ENCODE results near the gene FKBP14. TPM values are rescaled to one million over a fixed set of nuclear protein-coding genes. Genes with fewer than 3 reads are reported as not detected.
A peak's percentile ranks its signal among the peaks of the same experiment; 100 is the strongest.

The FKBP14 gene
- total and polyA plus RNA-seq, 2 experiments from 2014 or later: 8.1 to 29.6 TPM

GRCh38 chr7:29974286-29974685, 52.2 kb downstream of the FKBP14 start:
- Histone ChIP-seq H3K36me3 (no peaks in the 10 kb centered on the region), H3K4me3 (no peak overlapping the region), H3K27me3 (no peaks in the 10 kb centered on the region), H3K27ac (no peak overlapping the region), H3K4me1 (ENCODE audit: low read depth) (peaks cover 3% of the 10 kb centered on the region), H3K9me3 (ENCODE audit: low read depth) (no peaks in the 10 kb centered on the region)
- DNase-seq (ENCODE audit: low read depth in 1 of 2, low spot score in 1 of 2): no peak
- no peak for TF ChIP-seq CTCF (IDR thresholded peaks at IDR 0.05; ENCODE audit: low read depth, low read length)

- H3K4me1 ChIP-seq (ENCODE audit: low read depth): no peaks in the 10 kb centered on the region
- no peak overlapping the region for H3K27ac ChIP-seq
- TF ChIP-seq CTCF (IDR thresholded peaks at IDR 0.05; ENCODE audit: low read depth, low read length): no peak
- H3K4me3 ChIP-seq: no peak overlapping the region
- H3K36me3 ChIP-seq: no peaks in the 10 kb centered on the region
- no peaks in the 10 kb centered on the region for H3K27me3 ChIP-seq
- DNase-seq (ENCODE audit: low read depth in 1 of 2, low spot score in 1 of 2): peak in 1 of 2 donors; percentile 6
- H3K9me3 ChIP-seq (ENCODE audit: low read depth): no peaks in the 10 kb centered on the region
Measured at GRCh38 chr7:29972315-29972669, 54.2 kb downstream of the FKBP14 start.

- Histone ChIP-seq H3K4me1 (ENCODE audit: low read depth) (no peaks in the 10 kb centered on the region), H3K9me3 (ENCODE audit: low read depth) (no peaks in the 10 kb centered on the region), H3K27me3 (no peaks in the 10 kb centered on the region), H3K27ac (no peak overlapping the region), H3K4me3 (no peak overlapping the region), H3K36me3 (no peaks in the 10 kb centered on the region)
- TF ChIP-seq CTCF (IDR thresholded peaks at IDR 0.05; ENCODE audit: low read depth, low read length): no peak
- peak in 1 of 2 donors; percentile 61 for DNase-seq (ENCODE audit: low read depth in 1 of 2, low spot score in 1 of 2)
Measured at GRCh38 chr7:29971566-29972314, 54.8 kb downstream of the FKBP14 start.

GRCh38 chr7:29970158-29970557, 56.3 kb downstream of the FKBP14 start:
- no peaks in the 10 kb centered on the region for H3K36me3 ChIP-seq
- TF ChIP-seq CTCF (IDR thresholded peaks at IDR 0.05; ENCODE audit: low read depth, low read length): no peak
- no peaks in the 10 kb centered on the region for H3K27me3 ChIP-seq
- H3K27ac ChIP-seq: no peak overlapping the region
- H3K9me3 ChIP-seq (ENCODE audit: low read depth): no peaks in the 10 kb centered on the region
- DNase-seq (ENCODE audit: low read depth in 1 of 2, low spot score in 1 of 2): peak in 1 of 2 donors; percentile 11
- H3K4me1 ChIP-seq (ENCODE audit: low read depth): no peaks in the 10 kb centered on the region
- no peak overlapping the region for H3K4me3 ChIP-seq

- TF ChIP-seq CTCF (IDR thresholded peaks at IDR 0.05; ENCODE audit: low read depth, low read length): no peak
- Histone ChIP-seq H3K36me3 (no peaks in the 10 kb centered on the region), H3K9me3 (ENCODE audit: low read depth) (no peaks in the 10 kb centered on the region), H3K27me3 (no peaks in the 10 kb centered on the region), H3K4me1 (ENCODE audit: low read depth) (no peaks in the 10 kb centered on the region), H3K4me3 (no peak overlapping the region), H3K27ac (no peak overlapping the region)
- no peak for DNase-seq (ENCODE audit: low read depth in 1 of 2, low spot score in 1 of 2)
Measured at GRCh38 chr7:29969738-29970137, 56.8 kb downstream of the FKBP14 start.
